NCI-H1092 (cell line): ENCODE results near the gene FBXO3.

Experiments
- DNase-seq: peaks from one replicate; lab custom pipeline; 2025; lab: John Stamatoyannopoulos, UW

The FBXO3 gene

GRCh38 chr11:33772870-33773269 lies 1.4 kb downstream of the FBXO3 start:
- DNase-seq = no peak

GRCh38 chr11:33772300-33772699 lies 2.0 kb downstream of the FBXO3 start:
- DNase-seq = no peak

- no peak for DNase-seq
Measured at GRCh38 chr11:33770236-33770635, 4.1 kb downstream of the FBXO3 start.

- no peak for DNase-seq
Measured at GRCh38 chr11:33769542-33769941, 4.8 kb downstream of the FBXO3 start.

- no peak for DNase-seq
Measured at GRCh38 chr11:33767624-33768023, 6.7 kb downstream of the FBXO3 start.

- no peak for DNase-seq
Measured at GRCh38 chr11:33766085-33766484, 8.2 kb downstream of the FBXO3 start.

- DNase-seq = no peak
Measured at GRCh38 chr11:33761471-33761870, 12.8 kb downstream of the FBXO3 start.

- no peak for DNase-seq
Measured at GRCh38 chr11:33753304-33753967, 20.9 kb downstream of the FBXO3 start.

GRCh38 chr11:33751878-33752277 lies 22.4 kb downstream of the FBXO3 start:
- DNase-seq = no peak

- DNase-seq = no peak
Measured at GRCh38 chr11:33747979-33748378, 26.3 kb downstream of the FBXO3 start.

GRCh38 chr11:33743291-33743690 lies 31.0 kb downstream of the FBXO3 start:
- DNase-seq = no peak

GRCh38 chr11:33742249-33742851 lies 32.0 kb downstream of the FBXO3 start:
- DNase-seq = no peak

- no peak for DNase-seq
Measured at GRCh38 chr11:33741806-33742205, 32.5 kb downstream of the FBXO3 start.

- DNase-seq = no peak
Measured at GRCh38 chr11:33737362-33737821, 36.9 kb downstream of the FBXO3 start.

GRCh38 chr11:33736148-33736812 lies 38.0 kb downstream of the FBXO3 start, which contains the start of gene CD59:
Gene CD59, minus strand, starts transcription at chr11:33736423. Its CDS starts 13,978 bp downstream, at chr11:33722445.
- peak; percentile 92 for DNase-seq

- DNase-seq = no peak
Measured at GRCh38 chr11:33735271-33736147, 38.8 kb downstream of the FBXO3 start.

- no peak for DNase-seq
Measured at GRCh38 chr11:33734441-33735270, 39.7 kb downstream of the FBXO3 start.

- no peak for DNase-seq
Measured at GRCh38 chr11:33733980-33734379, 40.3 kb downstream of the FBXO3 start.

GRCh38 chr11:33731723-33732531 lies 42.4 kb downstream of the FBXO3 start:
- DNase-seq = no peak

- no peak for DNase-seq
Measured at GRCh38 chr11:33730716-33731115, 43.6 kb downstream of the FBXO3 start.
